HL-60 (cell line): ENCODE measurements around the gene GALNT14.

Experiments
- GABPA ChIP-seq: IDR thresholded peaks from 2 replicates; pipeline ENCODE4 v1.6.1; 2012; ENCODE audit warnings: low read depth
- POLR2AphosphoS5 ChIP-seq: IDR thresholded peaks from 2 replicates; pipeline ENCODE4 v1.6.1; 2012; ENCODE audit warnings: low read depth
- SPI1 ChIP-seq: IDR thresholded peaks from 2 replicates; pipeline ENCODE4 v1.6.1; 2012; ENCODE audit warnings: low read depth, mild to moderate bottlenecking, borderline replicate concordance
- TF ChIP-seq, protein P1 (sequence below): IDR thresholded peaks from one replicate; pipeline ENCODE4 v1.5.1; 2011; ENCODE audit warnings: low read length, control low read depth, inconsistent platforms; ENCODE audit not compliant: insufficient read depth
- TF ChIP-seq, protein P2 (sequence below): IDR thresholded peaks from 2 replicates; pipeline ENCODE4 v1.6.1; 2012; ENCODE audit warnings: low read depth; ENCODE audit not compliant: insufficient replicate concordance

DNA sequence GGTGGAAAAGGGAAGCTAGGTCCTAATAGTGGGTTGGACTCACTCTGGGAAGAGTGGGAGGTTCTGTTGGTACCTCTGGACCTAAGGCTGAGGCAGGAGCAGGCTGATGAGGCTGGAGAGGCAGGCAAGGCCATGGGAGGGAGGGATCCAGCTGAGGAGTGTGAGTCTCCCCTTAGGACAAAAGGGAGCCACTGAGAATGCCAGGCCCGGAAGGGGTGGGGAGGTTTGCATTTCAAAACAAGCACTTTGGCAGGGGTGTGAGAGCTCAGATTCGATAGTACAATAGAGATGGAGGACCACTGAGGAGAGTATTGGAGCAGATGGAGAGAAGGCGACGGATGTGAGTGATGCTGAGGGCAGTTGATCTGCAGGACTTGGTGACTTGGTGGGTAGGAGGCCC, 198.9 kb downstream of the GALNT14 start:
- TF ChIP-seq, protein P1, sequence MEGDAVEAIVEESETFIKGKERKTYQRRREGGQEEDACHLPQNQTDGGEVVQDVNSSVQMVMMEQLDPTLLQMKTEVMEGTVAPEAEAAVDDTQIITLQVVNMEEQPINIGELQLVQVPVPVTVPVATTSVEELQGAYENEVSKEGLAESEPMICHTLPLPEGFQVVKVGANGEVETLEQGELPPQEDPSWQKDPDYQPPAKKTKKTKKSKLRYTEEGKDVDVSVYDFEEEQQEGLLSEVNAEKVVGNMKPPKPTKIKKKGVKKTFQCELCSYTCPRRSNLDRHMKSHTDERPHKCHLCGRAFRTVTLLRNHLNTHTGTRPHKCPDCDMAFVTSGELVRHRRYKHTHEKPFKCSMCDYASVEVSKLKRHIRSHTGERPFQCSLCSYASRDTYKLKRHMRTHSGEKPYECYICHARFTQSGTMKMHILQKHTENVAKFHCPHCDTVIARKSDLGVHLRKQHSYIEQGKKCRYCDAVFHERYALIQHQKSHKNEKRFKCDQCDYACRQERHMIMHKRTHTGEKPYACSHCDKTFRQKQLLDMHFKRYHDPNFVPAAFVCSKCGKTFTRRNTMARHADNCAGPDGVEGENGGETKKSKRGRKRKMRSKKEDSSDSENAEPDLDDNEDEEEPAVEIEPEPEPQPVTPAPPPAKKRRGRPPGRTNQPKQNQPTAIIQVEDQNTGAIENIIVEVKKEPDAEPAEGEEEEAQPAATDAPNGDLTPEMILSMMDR: no peak
- TF ChIP-seq, protein P2, sequence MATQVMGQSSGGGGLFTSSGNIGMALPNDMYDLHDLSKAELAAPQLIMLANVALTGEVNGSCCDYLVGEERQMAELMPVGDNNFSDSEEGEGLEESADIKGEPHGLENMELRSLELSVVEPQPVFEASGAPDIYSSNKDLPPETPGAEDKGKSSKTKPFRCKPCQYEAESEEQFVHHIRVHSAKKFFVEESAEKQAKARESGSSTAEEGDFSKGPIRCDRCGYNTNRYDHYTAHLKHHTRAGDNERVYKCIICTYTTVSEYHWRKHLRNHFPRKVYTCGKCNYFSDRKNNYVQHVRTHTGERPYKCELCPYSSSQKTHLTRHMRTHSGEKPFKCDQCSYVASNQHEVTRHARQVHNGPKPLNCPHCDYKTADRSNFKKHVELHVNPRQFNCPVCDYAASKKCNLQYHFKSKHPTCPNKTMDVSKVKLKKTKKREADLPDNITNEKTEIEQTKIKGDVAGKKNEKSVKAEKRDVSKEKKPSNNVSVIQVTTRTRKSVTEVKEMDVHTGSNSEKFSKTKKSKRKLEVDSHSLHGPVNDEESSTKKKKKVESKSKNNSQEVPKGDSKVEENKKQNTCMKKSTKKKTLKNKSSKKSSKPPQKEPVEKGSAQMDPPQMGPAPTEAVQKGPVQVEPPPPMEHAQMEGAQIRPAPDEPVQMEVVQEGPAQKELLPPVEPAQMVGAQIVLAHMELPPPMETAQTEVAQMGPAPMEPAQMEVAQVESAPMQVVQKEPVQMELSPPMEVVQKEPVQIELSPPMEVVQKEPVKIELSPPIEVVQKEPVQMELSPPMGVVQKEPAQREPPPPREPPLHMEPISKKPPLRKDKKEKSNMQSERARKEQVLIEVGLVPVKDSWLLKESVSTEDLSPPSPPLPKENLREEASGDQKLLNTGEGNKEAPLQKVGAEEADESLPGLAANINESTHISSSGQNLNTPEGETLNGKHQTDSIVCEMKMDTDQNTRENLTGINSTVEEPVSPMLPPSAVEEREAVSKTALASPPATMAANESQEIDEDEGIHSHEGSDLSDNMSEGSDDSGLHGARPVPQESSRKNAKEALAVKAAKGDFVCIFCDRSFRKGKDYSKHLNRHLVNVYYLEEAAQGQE: no peak
- no peak for TF ChIP-seq GABPA
- no peak for TF ChIP-seq POLR2AphosphoS5
- no peak for TF ChIP-seq SPI1
